ENCODE results near the gene SLC25A26.

The SLC25A26 gene

GRCh38 chr3:66379565-66379964 is 158.8 kb downstream of the SLC25A26 start:
- DNase-seq = no peak

- DNase-seq = no peak
Measured at GRCh38 chr3:66380200-66380932, 159.6 kb downstream of the SLC25A26 start.

- no peak for DNase-seq
Measured at GRCh38 chr3:66381626-66382025, 160.8 kb downstream of the SLC25A26 start.

- no peak for DNase-seq
Measured at GRCh38 chr3:66382142-66382541, 161.3 kb downstream of the SLC25A26 start.

GRCh38 chr3:66383023-66383422 is 162.2 kb downstream of the SLC25A26 start:
- DNase-seq = no peak

- DNase-seq = no peak
Measured at GRCh38 chr3:66383998-66384745, 163.4 kb downstream of the SLC25A26 start.

- no peak for DNase-seq
Measured at GRCh38 chr3:66385066-66385465, 164.3 kb downstream of the SLC25A26 start.

GRCh38 chr3:66386011-66386924 is 165.5 kb downstream of the SLC25A26 start:
- DNase-seq = no peak

GRCh38 chr3:66386925-66387650 is 166.3 kb downstream of the SLC25A26 start:
- no peak for DNase-seq

GRCh38 chr3:66390013-66390412 is 169.2 kb downstream of the SLC25A26 start:
- DNase-seq = no peak

- no peak for DNase-seq
Measured at GRCh38 chr3:66392512-66392911, 171.7 kb downstream of the SLC25A26 start.

- DNase-seq = no peak
Measured at GRCh38 chr3:66392966-66393332, 172.1 kb downstream of the SLC25A26 start.

GRCh38 chr3:66393333-66394005 is 172.7 kb downstream of the SLC25A26 start:
- no peak for DNase-seq

- DNase-seq = no peak
Measured at GRCh38 chr3:66394019-66394752, 173.4 kb downstream of the SLC25A26 start.

GRCh38 chr3:66394753-66395249 is 174.0 kb downstream of the SLC25A26 start:
- no peak for DNase-seq

GRCh38 chr3:66395635-66396034 is 174.8 kb downstream of the SLC25A26 start:
- DNase-seq = no peak

- no peak for DNase-seq
Measured at GRCh38 chr3:66396161-66396760, 175.5 kb downstream of the SLC25A26 start.

- DNase-seq = no peak
Measured at GRCh38 chr3:66396888-66397287, 176.1 kb downstream of the SLC25A26 start.

GRCh38 chr3:66397745-66398144 is 176.9 kb downstream of the SLC25A26 start:
- DNase-seq = no peak

- no peak for DNase-seq
Measured at GRCh38 chr3:66398228-66399025, 177.6 kb downstream of the SLC25A26 start.

Measured in NCI-H526 treated with DMSO at 0.1 percent for 48 hours (cell line).